Breast epithelium (tissue), 4 donors: ENCODE data around the gene NOTUM. TPM values are rescaled to one million over a fixed set of nuclear protein-coding genes. Genes with fewer than 3 reads are reported as not detected.

ENCODE experiments used
- DNase-seq, 2 donors: peaks; one replicate each; pipeline ENCODE4 v3.0.0-alpha.2; 2019; ENCODE audit warnings: low spot score in 2 of 2
- H3K27ac ChIP-seq, 2 donors: fragments of 200-600 bp; sonication (generic) in 1 of 2; one replicate each; pipeline ENCODE4 v1.5.1; 2016 to 2019; ENCODE audit warnings: mild to moderate bottlenecking in 1 of 2
- H3K27me3 ChIP-seq, 2 donors: fragments of 200-600 bp; sonication (generic) in 1 of 2; one replicate each; pipeline versions ENCODE4 v1.5.1 to v1.6.0; 2017 to 2019; ENCODE audit warnings: control low read depth in 1 of 2, mild to moderate bottlenecking in 1 of 2
- H3K36me3 ChIP-seq: fragments of 200-600 bp; one replicate; pipeline ENCODE4 v1.5.1; 2019
- H3K4me1 ChIP-seq, 2 donors: fragments of 200-600 bp; sonication (generic); one replicate each; pipeline ENCODE4 v1.5.1; 2016 to 2019; ENCODE audit warnings: control low read depth in 1 of 2
- H3K4me3 ChIP-seq, 3 donors: fragments of 200-600 bp; sonication (generic); 1 replicate in 2 of 3; 2 replicates in 1 of 3; pipeline ENCODE4 v1.5.1; 2016 to 2019; ENCODE audit warnings: mild to moderate bottlenecking in 3 of 3, moderate library complexity in 2 of 3
- H3K9me3 ChIP-seq, 2 donors: fragments of 200-600 bp; sonication (generic) in 1 of 2; one replicate each; pipeline ENCODE4 v1.5.1; 2016 to 2019; ENCODE audit warnings: control low read depth in 1 of 2
- POLR2A ChIP-seq: fragments of 450-650 bp; IDR thresholded peaks from one replicate; pipeline ENCODE4 v1.6.1; 2016; ENCODE audit warnings: antibody characterized with exemption, mild to moderate bottlenecking, moderate library complexity
- POLR2AphosphoS5 ChIP-seq, 3 donors: sonication (generic); formaldehyde crosslinking; IDR thresholded peaks; one replicate each; pipeline ENCODE4 v1.6.1; 2017; ENCODE audit warnings: antibody characterized with exemption in 3 of 3
- intact Hi-C: fragments of 100-400 bp; cut with DNase I; formaldehyde crosslinking; loops from one replicate; pipeline ENCODE4 v1.15.1; 2023; ENCODE audit warnings: low total_unique reads
- total RNA-seq, 3 donors: library from RNA; depleted of rRNA; stranded (reverse); fragments of >200 nt; gene quantifications; one replicate each; pipeline ENCODE4 v1.1.0, GENCODE V29; 2016
- TF ChIP-seq, protein P1 (sequence below), 3 donors: fragments of 450-650 bp; IDR thresholded peaks; one replicate each; pipeline ENCODE4 v1.5.1; 2016 to 2017; ENCODE audit warnings: antibody characterized with exemption in 3 of 3, mild to moderate bottlenecking in 3 of 3, moderate library complexity in 3 of 3

The NOTUM gene
- total RNA-seq, 3 donors from 2014 or later = 0.29 TPM; not detected in 2

DNA sequence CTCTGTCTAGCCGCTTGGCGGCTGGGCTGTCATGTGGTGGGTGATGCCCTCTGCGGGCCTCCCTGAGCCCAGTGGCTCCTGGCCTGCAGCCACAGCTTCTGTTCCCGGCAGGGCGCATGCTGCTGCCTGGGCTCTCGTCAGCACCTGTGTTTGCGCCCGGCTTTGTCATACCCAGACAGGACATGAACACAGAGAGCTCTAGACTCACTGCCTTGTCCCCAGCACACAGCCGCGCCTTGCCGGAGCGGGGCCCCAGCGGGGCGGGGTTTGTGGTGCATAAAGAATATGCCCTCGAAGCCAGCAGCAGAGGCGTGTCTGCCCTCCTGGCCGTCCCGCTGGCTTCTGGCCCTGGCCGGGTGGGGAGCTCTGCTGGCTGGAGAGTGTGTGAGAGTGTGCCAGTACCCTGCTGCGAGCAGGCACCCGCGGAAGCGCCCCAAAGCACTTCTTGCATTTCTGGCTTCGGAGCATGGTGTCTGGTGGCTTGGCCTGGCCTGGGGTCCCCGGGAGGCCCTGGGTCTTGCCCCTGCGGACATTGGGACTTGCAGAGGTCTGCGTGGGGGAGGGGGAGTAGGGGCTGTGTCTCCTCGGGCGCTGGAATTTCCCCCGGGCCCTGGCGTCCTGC lies 30.8 kb upstream of the NOTUM start:
- H3K27ac ChIP-seq = peak overlapping the region; percentile 61 to 77
- peak; percentile 77 to 83 for DNase-seq
- TF ChIP-seq POLR2A (no peak), POLR2AphosphoS5 (IDR thresholded peaks at IDR 0.05) (no peak)
- TF ChIP-seq, protein P1, sequence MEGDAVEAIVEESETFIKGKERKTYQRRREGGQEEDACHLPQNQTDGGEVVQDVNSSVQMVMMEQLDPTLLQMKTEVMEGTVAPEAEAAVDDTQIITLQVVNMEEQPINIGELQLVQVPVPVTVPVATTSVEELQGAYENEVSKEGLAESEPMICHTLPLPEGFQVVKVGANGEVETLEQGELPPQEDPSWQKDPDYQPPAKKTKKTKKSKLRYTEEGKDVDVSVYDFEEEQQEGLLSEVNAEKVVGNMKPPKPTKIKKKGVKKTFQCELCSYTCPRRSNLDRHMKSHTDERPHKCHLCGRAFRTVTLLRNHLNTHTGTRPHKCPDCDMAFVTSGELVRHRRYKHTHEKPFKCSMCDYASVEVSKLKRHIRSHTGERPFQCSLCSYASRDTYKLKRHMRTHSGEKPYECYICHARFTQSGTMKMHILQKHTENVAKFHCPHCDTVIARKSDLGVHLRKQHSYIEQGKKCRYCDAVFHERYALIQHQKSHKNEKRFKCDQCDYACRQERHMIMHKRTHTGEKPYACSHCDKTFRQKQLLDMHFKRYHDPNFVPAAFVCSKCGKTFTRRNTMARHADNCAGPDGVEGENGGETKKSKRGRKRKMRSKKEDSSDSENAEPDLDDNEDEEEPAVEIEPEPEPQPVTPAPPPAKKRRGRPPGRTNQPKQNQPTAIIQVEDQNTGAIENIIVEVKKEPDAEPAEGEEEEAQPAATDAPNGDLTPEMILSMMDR (IDR thresholded peaks at IDR 0.05) = no peak

GRCh38 chr17:81990836-81991683 lies 30.1 kb upstream of the NOTUM start:
- no peaks in the 10 kb centered on the region for H3K36me3 ChIP-seq
- no peak for DNase-seq
- peak overlapping the region; percentile 61 to 77 for H3K27ac ChIP-seq
- intact Hi-C loops = no loop called here
- peak overlapping the region in 1 of 3 donors; percentile 48 for H3K4me3 ChIP-seq
- H3K9me3 ChIP-seq = no peaks in the 10 kb centered on the region
- no peaks in the 10 kb centered on the region for H3K27me3 ChIP-seq
- TF ChIP-seq POLR2A (no peak), POLR2AphosphoS5 (IDR thresholded peaks at IDR 0.05) (no peak)
- TF ChIP-seq, protein P1 (IDR thresholded peaks at IDR 0.05) = no peak
- peaks cover 0 to 9% of the 10 kb centered on the region in 2 donors for H3K4me1 ChIP-seq

More for the DNA sequence above, 30.8 kb upstream of the NOTUM start:
- Histone ChIP-seq H3K27me3 (no peaks in the 10 kb centered on the region), H3K9me3 (no peaks in the 10 kb centered on the region), H3K4me3 (peak overlapping the region in 2 of 3 donors; percentile 19 to 48), H3K4me1 (peaks cover 0 to 9% of the 10 kb centered on the region in 2 donors), H3K36me3 (no peaks in the 10 kb centered on the region)
- intact Hi-C loops = no loop called here

- no peaks in the 10 kb centered on the region for H3K27me3 ChIP-seq
- no peaks in the 10 kb centered on the region for H3K9me3 ChIP-seq
- no peak overlapping the region for H3K4me3 ChIP-seq
- H3K27ac ChIP-seq = no peak overlapping the region
- intact Hi-C loops = no loop called here
- DNase-seq = no peak
- H3K4me1 ChIP-seq = peaks cover 0 to 9% of the 10 kb centered on the region in 2 donors
- peaks cover 5% of the 10 kb centered on the region for H3K36me3 ChIP-seq
- no peak for TF ChIP-seq POLR2A
- TF ChIP-seq, protein P1 (IDR thresholded peaks at IDR 0.05) = no peak
- no peak for TF ChIP-seq POLR2AphosphoS5 (IDR thresholded peaks at IDR 0.05)
These were observed 26.3 kb upstream of the NOTUM start for GRCh38 chr17:81987161-81987770.

DNA sequence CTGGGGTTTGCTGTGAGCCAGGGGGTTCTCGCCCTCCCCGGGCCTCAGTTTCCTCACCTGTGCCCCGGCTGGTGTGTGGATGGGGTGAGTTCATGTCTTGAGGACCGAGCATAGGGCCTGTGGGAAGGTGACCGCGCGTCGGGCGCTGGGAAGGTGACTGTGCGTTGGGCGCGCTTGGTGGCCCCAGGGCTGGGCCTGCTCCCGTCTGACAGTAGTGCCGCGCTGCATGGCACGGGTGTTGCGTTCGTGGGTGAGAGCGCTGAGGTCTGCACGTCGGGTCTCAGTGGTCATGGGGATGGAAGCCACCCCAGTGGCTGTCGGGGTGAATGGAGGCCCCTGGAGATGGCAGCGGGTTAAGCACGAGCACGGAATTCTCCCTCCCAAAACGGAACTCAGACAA lies 25.6 kb upstream of the NOTUM start:
- DNase-seq = no peak
- H3K27me3 ChIP-seq = no peaks in the 10 kb centered on the region
- no peak overlapping the region for H3K27ac ChIP-seq
- no peak overlapping the region for H3K4me3 ChIP-seq
- TF ChIP-seq POLR2A (no peak), POLR2AphosphoS5 (IDR thresholded peaks at IDR 0.05) (no peak)
- TF ChIP-seq, protein P1 (IDR thresholded peaks at IDR 0.05) = no peak
- H3K9me3 ChIP-seq = no peaks in the 10 kb centered on the region
- intact Hi-C loops = no loop called here
- H3K36me3 ChIP-seq = peaks cover 5% of the 10 kb centered on the region
- peaks cover 0 to 3% of the 10 kb centered on the region in 2 donors for H3K4me1 ChIP-seq
